Measurements from ENCODE around the gene KLHL3.
"Not testable (repeated sequence)": the region's sequence is repeated elsewhere in the genome, so short reads cannot be mapped to it uniquely, and the experiment has no call there.

Gene KLHL3

GRCh38 chr5:137735555-137736284, at the start of gene KLHL3:
Gene KLHL3, minus strand, starts transcription at chr5:137736089. Its CDS starts 443 bp downstream, at chr5:137735646.
- no peak for DNase-seq (ENCODE audit: low read depth)

- no peak for DNase-seq (ENCODE audit: low read depth)
Observed at GRCh38 chr5:137782984-137783536, 47.2 kb upstream of the KLHL3 start.

- no peak for DNase-seq (ENCODE audit: low read depth)
Observed at GRCh38 chr5:137782055-137782454, 46.2 kb upstream of the KLHL3 start.

GRCh38 chr5:137778772-137779564, 43.1 kb upstream of the KLHL3 start:
- DNase-seq (ENCODE audit: low read depth): no peak

- not testable (repeated sequence) for DNase-seq (ENCODE audit: low read depth)
Observed at GRCh38 chr5:137767937-137768336, 32.0 kb upstream of the KLHL3 start.

GRCh38 chr5:137761566-137761965, 25.7 kb upstream of the KLHL3 start:
- DNase-seq (ENCODE audit: low read depth): no peak

GRCh38 chr5:137760719-137761516, 25.0 kb upstream of the KLHL3 start:
- DNase-seq (ENCODE audit: low read depth): no peak

GRCh38 chr5:137760294-137760693, 24.4 kb upstream of the KLHL3 start:
- DNase-seq (ENCODE audit: low read depth): no peak

- DNase-seq (ENCODE audit: low read depth): no peak
Observed at GRCh38 chr5:137758715-137759306, 22.9 kb upstream of the KLHL3 start.

GRCh38 chr5:137758121-137758520, 22.2 kb upstream of the KLHL3 start:
- DNase-seq (ENCODE audit: low read depth): no peak

GRCh38 chr5:137757634-137758033, 21.7 kb upstream of the KLHL3 start:
- no peak for DNase-seq (ENCODE audit: low read depth)

GRCh38 chr5:137754961-137755762, 19.3 kb upstream of the KLHL3 start:
- DNase-seq (ENCODE audit: low read depth): no peak

GRCh38 chr5:137754188-137754960, 18.5 kb upstream of the KLHL3 start, which contains the start of gene HNRNPA0:
Gene HNRNPA0, minus strand, starts transcription at chr5:137754363. Its CDS starts 297 bp downstream, at chr5:137754066.
- DNase-seq (ENCODE audit: low read depth): peak; percentile 88

- no peak for DNase-seq (ENCODE audit: low read depth)
Observed at GRCh38 chr5:137753691-137754187, 17.9 kb upstream of the KLHL3 start.

GRCh38 chr5:137752905-137753690, 17.2 kb upstream of the KLHL3 start:
- no peak for DNase-seq (ENCODE audit: low read depth)

GRCh38 chr5:137751869-137752491, 16.1 kb upstream of the KLHL3 start:
- no peak for DNase-seq (ENCODE audit: low read depth)

GRCh38 chr5:137750436-137750835, 14.5 kb upstream of the KLHL3 start:
- no peak for DNase-seq (ENCODE audit: low read depth)

- no peak for DNase-seq (ENCODE audit: low read depth)
Observed at GRCh38 chr5:137747848-137748247, 12.0 kb upstream of the KLHL3 start.

All from non-pigmented ciliary epithelial cell (primary cell).